CD4-positive, alpha-beta T cell treated with Interleukin-2 at 100 ng/mL for 4 hours (primary cell): ENCODE data around the gene HOXC6.

Experiments
- DNase-seq: peaks from one replicate; pipeline ENCODE4 v3.0.0-alpha.2; 2020; ENCODE audit warnings: low spot score

HOXC6 gene

DNA sequence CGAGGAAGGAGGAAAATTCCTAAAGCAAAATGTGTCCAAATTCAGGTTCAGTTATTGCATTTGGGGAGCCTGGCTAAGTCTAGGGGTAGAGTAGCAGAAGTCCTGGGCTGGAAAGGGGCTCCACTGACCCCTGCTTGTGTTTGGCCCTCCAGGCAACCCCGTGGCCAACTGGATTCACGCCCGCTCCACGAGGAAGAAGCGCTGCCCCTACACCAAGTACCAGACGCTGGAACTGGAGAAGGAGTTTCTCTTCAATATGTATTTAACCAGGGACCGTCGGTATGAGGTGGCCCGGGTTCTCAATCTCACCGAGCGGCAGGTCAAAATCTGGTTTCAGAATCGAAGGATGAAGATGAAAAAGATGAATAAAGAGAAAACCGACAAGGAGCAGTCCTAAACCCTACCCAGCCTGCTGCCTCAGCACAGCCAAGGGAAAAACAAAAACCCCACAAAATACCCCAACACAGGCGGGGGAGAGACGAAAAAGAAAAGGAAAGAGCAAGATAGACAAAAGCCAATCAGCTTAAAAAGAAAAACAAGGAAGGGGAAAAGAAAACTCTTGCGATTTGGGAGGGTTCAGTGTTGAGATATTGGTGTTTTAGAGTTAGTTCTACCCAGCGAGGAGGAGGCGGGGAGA lies 25.8 kb upstream of the HOXC6 start:
- DNase-seq, result no peak

DNA sequence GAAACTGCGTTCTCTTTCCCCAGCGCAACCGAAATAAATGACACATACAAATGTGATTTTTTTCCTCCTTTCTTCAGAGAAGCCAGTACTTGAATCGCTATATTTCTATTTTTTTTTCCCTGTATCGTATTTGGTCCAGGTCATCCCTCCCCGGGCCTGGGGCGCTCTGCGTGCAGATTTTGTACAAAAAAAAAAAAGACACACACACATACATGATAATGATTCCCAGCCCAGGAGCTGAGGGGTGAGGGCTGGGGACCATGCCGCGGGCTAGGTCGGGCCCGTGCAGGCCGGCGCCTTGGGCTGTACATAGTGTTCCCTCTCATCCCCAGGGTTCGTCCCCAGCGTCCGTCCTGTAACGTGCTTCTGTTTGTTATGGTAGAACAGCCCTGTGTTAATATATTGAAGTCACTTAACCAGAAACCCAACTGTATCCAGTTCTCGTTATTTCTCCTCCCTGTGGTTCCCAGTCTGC lies 25.3 kb upstream of the HOXC6 start:
- no peak for DNase-seq

DNA sequence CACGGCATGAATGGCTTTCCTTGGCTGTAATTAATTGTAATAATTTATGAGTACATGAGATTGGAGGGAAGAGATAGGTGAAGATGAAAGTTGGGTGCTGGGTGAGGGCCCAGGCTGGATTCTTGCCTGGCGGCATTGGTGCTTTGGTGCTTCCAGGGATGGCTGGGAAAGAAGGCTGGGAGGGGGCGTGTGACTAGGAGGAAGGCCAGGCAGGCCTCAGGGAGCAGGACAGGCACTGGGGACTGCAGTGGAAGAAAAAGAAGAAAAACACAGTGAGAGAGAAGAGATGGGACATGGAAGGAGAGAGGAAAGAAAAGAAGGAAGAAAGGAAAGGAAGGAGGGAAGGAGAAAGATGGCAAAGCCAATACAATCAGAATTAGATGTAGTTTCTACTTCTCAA lies 24.6 kb upstream of the HOXC6 start:
- no peak for DNase-seq

DNA sequence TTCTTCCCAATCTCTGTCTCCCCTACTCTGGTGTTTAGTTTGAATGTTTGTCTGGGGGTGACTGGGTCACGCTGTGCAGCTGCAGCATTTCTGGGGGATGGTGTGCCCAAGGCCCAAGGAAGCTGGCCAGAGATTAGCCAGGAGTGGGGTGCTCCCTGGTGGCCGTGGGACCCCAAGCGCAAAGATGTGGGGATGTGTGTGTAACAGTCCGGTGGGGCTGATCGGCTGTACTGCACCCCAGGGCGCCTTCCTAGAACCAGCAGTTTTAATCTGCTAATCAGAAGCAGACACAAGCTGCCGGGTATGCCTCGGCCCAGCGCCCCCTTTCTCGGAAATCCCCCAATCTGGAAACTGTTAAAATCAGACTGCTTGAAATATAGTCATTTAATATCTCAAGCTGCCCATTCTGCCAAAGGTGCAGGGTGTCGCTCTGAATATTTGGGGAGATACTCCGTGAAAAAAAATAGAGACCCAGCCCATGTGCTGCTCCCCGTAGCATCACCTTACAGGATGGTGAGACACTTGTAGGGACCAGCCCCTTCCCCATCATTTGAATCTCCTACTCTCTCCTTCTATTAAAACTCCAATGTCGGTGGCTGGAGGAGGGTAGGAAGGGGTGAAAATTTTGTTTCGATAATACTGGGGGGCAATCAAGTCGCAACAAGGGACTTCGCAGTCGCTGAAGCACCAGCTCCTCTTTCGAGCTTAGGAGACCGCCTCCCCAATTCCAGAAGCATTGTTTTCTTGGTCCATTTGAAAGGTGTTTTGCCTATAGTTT lies 24.0 kb upstream of the HOXC6 start:
- DNase-seq, result no peak

DNA sequence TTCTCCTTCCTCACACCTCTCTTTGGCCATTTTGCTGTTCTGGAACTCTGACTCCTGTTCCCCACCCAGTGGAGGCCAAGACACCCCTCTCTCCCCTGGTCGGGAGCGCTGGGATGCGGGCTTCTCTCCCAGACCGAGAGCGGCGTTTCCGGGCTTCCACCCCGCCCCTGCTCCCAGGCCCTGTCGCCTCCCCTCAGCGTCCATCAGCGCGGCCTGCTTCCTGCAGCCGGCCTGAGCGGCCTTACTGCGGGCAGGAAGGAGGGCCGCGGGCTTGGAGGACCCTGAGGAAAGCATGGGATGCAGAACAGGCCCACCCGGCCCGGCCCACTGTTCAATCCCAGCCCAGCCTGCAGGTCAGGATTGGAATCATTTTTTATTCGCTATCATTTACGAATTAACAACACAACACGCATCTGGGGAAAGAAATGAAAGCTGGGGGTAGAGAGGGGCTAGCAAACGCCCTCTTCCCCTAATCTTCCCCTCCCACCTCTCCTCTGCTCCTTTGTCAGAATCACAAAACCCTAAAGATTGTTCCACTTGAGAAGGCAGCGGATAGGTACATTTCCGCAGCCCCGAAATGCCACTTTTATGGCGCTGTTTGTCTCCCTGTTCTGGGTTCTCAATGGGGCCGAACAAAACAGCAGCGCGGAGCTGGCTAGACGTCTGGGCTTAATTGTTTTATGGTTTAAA lies 23.3 kb upstream of the HOXC6 start:
- no peak for DNase-seq

DNA sequence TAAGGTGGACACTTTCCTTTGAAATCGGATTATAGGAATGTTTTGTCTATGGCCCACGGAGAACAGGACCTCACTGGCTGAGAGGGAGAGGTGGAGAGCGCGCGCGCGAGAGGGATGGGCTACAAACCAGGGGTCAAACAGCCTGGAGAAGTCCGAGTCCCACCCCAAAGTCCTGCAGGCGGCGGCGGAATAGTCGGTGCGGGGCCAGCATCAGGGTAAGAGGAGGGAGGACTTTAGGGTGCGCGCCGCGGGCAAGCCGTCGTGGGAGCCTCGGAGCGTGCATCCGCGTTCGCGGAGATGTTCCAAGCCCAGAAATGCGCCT lies 22.7 kb upstream of the HOXC6 start:
- no peak for DNase-seq

DNA sequence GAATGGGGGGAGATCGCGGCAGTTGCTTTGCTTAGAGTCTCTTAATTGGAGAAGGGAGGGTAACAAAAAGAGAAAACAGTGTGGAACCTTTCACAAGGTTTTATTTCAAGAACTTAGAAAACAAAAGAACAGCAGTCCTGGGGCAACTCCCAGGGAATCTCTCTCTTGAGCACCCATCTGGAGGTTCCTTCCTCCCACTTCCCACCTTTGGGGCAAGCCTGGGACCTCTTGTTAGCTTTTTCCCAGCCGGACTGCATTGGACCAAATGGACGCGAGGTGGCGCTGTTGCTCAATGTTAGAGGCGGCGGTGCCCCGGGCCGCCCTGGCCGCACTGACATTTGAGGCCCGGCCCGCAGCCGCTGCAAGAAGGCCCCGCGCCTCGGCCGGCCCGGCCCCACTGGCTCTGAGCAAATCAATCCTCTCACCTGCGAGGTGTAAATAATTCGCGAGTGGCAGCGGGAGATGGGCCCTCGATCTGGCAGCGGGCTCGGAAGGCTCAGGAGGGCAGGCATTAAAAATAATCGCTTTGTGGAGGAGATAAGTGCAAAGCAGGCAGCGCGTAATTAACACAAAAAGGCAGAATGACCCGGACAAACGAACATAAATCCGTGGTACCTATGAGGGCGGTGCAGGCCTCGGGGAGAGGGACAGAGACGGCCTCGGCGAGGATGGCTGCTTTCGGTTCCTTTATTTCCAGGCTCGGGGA lies 22.2 kb upstream of the HOXC6 start:
- peak; percentile 84 for DNase-seq

DNA sequence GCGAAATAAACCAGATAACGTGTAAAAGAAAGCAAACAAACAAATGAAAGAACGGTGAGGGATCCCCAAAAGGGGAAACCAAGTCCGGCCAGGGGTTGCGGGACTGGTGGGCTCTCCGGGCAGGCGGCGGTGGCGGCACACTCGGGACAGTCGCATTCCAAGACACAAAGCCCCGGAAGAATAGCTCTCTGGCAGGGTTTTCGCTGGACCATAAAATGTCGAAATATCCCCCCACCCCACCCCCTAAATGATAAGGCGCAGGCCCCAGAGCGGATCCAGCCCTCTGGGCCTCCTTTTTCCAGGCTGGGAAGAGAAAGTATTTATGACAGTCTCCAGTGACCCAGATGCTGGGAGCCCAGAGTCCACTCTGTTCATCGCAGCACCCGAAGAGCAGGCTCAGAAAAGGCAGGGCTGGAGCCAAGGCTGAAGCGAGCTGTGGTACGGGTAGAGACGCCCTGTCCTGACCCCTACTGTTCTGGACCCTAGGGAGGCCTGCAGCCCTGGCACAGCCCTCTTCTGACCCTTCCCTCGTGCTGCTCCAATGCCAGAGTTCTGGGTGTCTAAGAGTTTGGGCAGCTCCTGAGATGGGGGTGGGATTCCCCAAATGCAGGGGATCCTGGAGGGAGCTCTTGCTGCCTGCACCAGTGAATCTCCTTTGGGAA lies 21.6 kb upstream of the HOXC6 start:
- DNase-seq, result no peak

DNA sequence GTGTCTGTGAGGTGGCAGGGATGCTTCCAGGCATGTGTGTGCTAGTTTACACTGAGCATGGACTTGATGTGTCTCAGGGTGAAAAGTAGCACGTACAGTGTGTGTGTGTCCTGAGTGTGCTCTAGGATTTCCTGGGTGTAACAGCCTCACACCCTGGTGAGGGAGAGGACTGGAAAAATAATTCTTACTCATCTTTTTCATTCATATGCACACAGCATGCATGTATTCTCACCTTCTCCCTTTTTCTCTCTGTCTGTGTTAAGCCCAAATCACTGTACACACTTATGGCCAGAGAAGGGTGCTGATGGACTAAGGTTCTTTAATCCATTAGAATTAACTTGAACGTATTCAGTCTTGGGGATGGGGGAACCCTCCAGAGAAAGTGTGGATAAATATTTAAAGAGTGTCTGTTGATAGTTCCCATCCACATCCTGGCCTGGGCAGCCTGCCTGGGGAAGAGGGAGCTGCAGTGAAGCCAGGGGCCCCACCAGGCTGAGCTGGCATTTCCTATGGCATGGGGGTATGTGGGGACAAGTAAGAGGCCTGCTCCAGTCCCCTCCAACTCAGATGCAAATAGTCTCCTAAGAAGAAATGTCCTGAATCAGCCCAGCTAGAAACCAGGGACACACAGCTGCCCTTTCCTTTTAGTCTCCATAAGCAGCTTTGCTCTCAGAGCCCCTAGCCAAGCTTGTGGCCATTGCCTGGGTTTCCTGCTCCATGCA lies 20.5 kb upstream of the HOXC6 start:
- DNase-seq, result no peak

DNA sequence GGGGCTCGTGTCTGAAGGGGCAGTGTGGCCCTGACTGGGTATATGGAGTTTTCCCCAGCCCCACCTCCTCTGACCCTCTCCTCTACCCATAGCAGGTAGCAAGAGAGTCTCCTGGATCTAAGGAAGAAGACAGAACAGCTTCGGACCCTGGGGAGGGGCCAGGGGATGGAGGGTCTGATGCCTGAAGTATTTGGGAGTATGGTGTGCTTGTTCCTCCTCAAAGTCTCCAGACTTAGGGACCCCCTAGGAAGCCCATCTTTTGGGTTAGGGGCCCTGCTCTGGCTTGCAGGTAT lies 20.0 kb upstream of the HOXC6 start:
- DNase-seq, result no peak

DNA sequence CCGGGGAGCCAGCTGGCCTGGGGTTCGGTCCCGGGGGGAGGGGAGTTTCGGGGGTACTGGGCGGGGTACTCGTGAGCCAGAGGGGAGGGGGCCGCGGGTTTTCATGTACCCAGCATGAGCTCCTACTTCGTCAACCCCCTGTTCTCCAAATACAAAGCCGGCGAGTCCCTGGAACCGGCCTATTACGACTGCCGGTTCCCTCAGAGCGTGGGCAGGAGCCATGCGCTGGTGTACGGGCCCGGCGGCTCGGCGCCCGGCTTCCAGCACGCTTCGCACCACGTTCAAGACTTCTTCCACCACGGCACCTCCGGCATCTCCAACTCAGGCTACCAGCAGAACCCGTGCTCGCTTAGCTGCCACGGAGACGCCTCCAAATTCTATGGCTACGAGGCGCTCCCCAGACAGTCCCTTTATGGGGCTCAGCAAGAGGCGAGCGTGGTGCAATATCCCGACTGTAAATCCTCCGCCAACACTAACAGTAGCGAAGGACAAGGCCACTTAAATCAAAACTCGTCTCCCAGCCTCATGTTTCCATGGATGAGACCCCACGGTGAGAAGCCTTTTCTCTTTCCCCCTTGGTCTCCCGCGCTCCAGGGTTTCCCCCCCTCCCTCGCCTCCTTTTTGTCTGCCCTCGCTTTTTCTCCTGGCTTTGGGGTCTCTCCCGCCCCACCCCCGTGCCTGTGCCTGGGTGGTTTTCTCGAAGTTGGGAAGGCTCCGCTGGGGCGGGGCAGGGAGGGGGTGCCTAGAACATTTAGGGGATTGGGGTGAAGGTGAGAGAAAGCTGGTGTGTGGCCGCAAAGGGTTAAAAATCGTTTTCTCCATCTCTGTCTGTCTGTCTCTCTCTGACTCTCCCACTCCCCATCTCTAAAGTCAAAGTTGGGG lies 18.8 kb upstream of the HOXC6 start:
- no peak for DNase-seq

DNA sequence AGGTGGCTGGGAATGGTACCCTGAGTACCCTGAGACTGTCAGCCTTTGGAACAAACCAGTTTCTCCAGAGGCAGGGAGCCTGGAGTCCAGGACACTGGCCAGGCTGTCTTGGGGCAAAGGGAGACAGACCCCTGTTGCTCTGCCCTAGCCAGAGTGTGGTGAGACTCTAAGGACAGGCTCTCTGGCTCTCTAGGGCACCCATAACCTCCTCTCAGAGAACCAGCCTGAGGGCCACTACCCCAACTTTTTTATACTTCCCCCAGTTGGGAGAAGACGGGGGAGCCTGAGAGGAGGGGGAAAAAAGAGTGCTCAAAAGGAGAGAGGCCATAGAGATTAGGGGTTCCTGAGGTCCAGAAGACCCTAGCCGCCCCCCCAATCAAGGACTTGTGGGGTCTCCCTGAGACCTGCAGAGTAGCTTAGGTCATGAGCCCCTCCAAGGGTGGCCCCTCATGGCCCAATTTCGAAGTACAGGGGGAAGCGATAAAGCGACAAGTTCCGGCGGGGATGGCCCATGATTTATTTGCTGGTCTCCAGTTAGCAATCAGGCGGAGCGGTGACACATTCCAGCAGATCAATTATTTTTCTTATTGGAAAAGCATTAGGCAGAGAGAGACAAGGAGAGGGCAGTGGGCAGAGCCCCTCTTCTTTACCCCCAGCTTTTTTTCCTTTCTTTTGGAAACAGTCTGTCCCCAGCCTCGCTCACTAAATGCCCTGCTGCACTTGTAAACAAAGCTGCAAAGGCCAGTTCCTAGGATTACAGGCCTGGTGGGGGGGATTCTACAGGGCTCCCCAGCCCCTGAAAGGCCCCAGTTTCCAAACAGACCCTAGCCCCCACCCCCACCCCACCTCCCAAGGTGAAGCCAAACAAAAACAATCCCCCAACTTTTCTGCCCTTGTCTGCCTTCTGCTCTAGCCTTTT lies 17.9 kb upstream of the HOXC6 start:
- DNase-seq, result no peak

DNA sequence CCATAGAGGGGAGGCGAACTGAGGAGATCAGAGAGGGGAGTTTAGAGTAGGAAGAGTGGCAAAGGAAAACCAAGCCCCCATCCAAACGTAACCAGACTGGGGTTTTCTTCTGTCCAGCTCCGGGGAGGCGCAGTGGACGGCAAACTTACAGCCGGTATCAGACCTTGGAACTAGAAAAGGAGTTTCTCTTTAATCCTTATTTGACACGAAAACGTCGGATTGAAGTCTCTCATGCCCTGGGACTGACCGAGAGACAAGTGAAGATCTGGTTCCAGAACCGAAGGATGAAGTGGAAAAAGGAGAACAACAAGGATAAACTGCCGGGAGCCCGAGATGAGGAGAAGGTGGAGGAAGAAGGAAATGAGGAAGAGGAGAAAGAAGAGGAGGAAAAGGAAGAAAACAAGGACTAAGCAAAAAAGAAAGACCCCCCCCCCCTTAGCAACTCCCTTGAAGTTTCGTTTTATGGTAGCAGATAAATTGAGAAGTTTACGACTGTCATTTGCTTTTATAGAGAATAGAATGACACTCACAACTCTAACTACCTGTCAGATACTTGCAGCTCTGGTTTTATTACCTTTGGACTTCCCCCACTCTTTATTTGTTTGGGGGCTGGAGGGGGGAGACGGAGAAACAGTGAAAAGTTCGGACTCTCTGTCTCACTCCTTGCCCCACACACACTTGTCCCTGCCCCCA lies 17.1 kb upstream of the HOXC6 start:
- no peak for DNase-seq

DNA sequence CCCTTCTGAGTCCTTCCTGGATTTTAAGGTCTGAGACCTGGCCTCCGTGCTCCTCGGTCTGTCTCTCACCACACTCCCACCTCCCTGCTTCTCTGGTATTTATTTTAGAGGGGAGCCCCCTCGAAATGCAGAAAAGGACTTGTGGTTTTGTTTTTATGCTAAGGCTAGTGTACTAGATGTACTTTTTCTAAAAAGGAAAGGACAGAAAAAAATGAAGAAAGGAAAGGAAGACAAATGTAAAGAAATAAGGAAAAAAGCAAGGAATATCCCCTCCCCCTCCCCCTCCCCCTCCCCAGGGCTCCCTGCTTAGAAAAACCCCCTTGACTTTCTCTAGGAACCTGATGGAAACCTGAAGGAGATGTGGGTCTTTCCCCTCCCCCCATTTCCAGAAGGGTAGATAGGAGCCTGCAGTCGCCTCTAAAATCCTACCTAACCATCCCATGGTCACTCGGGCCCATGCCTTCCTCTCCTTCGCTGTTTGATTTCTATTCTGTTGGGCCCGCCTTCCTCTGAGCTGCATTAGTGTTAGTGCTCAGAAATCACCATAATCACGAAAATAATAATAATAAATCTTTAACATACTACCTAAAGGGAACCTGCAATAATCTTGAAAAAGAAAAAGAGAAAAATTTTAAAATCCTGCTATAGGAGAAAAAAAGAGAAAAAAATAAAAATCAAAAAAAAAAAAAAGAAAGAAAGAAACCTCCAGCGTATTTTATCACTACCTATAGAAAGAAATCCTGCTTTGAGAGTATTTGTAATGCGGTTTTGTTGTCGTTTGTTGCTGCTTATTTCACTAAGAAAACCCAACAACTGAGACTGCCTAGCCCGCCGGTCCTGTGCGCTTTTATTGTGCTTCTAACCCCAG lies 16.3 kb upstream of the HOXC6 start:
- DNase-seq, result no peak

DNA sequence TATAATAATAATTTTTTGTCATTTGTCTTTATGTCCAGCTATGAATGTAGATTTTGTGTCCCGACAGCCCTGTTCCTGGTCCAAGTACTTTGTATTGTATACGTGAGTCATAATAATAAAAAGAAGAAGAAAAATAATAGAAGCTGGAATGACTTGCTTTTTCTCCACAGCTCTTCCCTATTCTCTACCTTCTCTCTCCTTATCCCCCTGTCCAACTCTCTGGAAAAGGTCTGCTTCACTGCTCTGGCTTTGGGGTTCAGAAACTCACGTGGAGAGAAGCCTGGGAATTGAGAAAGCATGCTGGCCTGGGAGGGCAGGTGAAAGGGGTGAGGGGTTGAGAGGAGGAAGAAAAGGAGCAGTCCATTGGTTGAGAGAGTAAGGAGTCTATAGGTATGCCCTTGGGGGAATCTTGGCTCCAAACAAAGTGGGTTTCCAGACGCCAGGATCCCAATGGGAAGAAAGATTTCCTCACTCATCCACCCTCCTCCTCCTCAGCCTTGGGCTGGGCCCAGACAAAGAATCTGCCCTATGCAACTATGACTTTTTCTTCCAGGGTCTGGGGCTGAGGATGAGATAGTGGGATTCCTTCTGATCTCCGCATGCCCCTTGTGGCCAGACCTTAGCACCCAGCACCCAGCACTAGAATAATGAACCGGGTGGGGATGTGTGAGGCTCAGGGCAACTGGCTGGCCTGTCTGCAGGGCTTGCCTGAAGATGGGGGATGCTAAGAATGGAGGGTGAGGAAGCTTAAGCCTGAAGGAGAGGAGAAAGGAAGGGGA lies 15.4 kb upstream of the HOXC6 start:
- no peak for DNase-seq

DNA sequence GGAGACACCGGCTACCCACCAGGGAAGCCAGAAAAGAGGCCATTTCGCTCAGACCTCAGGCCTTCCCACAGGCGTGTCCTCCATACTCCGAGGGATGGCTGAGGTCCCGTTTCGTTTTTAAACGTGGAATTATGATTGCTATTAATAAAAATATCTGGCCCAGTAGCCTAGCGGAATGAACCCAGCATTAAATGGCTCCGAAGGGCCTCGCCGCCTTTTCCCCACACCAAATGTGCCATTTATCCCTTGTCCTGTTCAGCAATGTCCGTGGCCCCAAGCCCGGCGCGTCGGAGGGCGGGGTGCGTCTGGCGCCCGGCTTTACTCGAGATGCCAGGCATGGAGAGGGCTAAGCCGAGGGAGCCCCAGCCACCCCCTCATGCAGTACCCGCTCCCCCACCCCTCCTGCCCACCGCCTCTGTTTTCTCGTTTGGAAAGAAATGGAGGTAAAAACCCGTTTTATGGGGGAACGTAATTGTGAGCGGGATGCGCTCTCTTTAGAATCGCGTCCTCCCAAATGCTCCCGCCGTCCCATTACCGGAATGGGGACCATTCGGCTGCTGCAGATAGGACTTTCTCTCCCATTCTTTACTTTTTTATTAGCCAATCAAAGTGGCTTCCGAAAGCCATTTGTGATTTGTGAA lies 13.7 kb upstream of the HOXC6 start:
- DNase-seq, result no peak
